Pulmonary artery endothelial cell (primary cell): Measurements from ENCODE around the gene C20orf173. TPM values are rescaled to one million over a fixed set of nuclear protein-coding genes. Genes with fewer than 3 reads are reported as not detected.
"Not testable (repeated sequence)": the region's sequence is repeated elsewhere in the genome, so short reads cannot be mapped to it uniquely, and the experiment has no call there.

Experiments
- DNase-seq: peaks from one replicate; pipeline ENCODE4 v3.0.0-alpha.2; 2011; ENCODE audit warnings: low read depth, low spot score
- total RNA-seq: library from RNA; depleted of rRNA; stranded (reverse); fragments of >200 nt; gene quantifications from 2 replicates; pipeline ENCODE4 v1.2.3, GENCODE V29; 2014

The C20orf173 gene, protein sequence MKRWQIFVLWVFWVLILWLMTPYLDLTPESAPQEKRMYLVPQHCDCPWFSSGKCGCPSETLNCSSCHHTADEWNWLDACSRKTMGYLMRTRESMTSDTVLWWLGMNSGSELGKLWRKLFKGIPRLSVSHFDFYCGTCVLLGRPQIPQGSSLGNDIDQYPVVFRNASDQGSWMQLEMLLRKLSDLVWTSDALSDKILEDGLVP
- not detected in 2 replicates for total RNA-seq

DNA sequence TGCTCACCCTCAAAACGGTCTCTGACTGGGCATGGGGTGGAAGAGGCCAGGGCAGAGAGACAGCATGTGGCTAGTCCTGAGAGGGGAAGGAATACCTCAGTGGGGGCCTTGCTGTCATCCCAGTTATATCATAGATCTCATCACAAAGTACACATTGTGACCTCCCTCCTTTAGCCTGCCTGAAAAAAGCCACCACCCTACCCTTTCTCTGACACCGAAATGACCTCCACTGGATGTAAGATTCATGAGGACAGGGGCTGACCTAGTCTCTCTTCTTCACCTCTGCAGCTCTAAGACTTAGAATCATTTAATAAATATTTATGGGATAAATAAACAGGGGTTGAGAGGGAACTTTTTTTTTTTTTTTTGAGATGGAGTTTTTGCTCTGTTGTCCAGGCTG lies at the start of gene C20orf173:
Gene C20orf173, minus strand, starts transcription at position 101 of the 400 bp plus-strand sequence. CDS start 279 bp downstream, outside the sequence.
- DNase-seq, result no peak

DNA sequence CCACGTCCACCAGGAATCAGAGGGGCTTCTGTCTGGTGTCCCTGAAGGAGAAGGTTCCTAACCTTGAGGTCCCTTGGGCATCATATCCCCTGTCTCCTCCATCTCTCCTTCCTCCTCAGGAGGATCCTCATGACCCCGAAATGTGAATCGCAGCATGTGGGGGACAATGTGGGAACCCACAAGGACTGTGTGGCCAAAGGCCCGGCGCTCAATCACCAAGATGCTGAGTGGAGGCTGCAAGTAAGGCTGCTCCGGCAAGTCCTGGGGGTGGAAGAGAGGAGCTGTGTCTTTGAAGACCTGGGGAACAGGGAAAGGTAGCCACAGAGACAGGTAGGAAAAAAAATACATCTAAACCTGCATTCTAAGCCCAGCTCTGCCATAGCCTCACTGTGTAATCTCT lies 49.7 kb upstream of the C20orf173 start:
- no peak for DNase-seq

DNA sequence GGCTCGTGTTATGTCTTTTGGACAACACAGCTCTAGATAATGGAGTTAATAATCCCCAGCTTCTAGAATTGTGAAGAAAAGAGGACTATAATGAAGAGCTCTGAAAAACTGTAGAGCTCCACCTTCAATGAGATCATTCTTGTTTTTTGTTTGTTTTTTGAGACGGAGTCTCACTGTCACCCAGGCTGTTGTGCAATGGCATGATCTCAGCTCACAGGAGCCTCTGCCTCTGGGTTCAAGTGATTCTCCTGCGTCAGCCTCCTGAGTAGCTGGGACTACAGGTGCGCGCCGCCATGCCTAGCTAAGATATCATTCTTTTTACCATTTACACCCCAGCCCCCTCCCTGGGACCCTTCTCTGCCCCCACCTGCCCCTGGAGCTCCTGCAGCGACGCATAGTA lies 49.0 kb upstream of the C20orf173 start:
- no peak for DNase-seq

DNA sequence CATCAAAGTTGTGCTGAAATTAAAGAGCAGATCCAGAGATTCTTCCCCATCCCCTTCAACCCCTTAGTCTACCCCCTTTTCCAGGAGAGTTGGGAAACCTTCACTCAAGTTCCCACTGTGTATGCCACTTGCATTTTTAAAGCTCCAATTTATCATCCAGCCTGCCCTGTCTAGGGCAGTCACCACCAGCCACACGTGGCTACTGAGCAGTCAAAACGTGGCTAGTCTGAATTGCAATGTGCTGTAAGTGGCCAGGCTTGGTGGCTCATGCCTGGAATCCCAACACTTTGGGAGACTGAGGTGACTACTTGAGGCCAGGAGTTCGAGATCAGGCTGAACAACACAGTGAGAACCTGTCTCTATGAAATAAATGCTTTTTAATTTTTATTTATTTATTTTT lies 47.4 kb upstream of the C20orf173 start:
- no peak for DNase-seq

DNA sequence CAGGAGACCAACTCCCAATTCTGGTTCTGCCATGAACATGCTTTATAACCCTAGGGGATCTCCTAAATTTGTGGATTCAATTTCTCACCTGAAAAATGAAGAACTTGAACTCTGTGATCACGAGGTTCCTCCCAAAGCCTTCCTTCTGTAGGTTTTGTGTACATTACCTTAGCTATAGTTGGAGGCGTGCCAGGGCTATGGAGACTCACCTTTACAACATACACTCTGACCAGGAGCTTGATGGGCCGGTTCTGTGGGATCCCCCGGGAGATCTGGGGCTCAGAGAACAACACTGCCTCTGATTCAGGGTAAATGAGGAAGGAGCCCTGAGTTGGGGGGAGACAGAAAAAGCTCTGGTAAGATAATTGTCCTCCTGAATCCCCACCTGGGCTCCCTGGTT lies 46.5 kb upstream of the C20orf173 start:
- DNase-seq, result no peak

DNA sequence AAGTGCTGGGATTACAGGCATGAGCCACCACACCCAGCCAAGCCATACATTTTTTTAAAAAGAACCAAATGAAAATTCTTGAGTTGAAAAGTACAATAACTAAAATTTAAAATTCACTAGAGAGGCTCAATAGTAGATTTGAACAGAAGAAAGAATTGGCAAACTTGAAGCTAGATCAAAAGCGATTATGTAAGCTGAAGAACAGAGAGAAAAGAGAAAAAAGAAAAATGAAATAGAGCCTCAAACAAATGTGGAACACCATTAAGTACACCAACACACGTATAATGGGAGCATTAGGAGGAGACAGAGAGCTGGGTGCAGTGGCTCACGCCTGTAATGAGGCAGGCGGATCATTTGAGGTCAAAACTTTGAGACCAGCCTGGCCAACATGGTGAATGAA lies 43.4 kb upstream of the C20orf173 start:
- no peak for DNase-seq

DNA sequence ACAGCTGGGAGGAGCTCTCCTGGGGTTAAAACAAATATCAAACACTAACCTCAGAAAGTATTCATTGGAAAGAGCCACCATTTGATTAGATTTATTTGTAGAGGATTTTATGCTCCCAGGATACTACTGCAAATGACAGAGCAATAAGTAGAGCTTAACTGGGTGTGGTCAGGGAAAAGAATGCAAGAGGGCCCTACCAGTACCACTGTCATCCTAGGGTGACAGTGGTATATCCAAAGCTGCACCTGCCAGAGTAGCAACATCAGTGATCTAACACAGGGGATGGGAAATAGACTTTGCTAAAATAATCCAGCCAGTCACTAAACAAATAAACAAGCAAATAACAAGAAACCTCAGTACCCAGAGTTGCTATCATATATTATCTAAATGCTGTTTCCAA lies 42.1 kb upstream of the C20orf173 start:
- DNase-seq, result no peak

DNA sequence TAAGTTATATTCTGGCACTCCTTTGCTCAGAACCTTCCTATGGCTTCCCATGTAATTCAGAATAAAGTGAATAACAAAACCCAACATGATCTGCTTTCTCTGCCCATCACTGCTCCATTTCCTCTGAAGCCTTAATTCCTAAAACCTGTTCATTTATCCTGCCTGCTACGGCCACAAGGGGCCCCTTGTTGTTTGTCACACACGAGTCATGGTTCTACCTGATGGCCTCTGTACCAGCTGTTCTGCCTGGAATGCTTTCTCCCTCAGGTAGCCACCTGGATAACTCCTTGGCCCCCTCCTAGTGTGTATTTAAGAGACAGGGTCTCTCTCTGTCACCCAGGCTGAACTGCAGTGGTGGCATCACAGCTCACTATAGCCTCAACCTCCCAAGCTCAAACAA lies 39.2 kb upstream of the C20orf173 start:
- DNase-seq, result no peak

DNA sequence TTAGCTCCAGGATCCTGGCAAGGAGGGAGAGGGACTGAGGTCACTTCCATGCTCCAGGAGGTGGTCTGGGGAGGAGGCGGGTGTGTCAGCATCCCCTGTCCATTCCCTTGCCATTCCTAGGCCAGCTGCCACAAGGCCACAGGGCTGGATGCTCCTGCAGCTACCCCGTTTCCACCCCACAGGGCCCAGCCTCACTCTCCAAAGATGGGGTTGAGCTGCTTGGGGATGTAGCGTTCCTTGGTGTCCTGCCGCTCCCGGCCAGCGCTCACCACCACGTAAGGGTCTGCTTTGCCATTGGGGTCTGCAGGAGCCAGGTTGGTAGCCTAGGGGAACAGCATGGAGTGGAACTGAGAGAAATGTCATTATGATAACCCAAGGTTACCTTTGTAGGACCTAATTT lies 35.5 kb upstream of the C20orf173 start:
- DNase-seq, result no peak

DNA sequence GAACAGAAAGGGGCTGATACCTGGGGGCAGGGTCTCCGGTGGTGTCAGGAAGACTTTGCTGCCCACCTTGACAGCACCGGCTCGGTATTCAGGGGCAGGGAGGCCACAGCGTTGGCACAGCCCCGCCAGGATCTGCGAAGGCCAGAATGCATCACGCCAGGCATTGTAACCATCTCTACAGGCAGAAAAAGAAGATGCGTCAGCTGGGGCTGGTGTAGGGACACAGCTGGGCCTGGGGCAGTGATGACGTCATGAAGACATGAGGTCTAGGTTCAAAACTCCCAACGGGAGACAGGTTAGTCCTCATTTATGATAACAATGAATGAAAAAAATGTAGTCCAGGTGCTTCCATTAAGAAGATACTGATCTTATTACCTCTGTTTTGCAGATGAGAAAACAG lies 34.4 kb upstream of the C20orf173 start:
- DNase-seq, result no peak

DNA sequence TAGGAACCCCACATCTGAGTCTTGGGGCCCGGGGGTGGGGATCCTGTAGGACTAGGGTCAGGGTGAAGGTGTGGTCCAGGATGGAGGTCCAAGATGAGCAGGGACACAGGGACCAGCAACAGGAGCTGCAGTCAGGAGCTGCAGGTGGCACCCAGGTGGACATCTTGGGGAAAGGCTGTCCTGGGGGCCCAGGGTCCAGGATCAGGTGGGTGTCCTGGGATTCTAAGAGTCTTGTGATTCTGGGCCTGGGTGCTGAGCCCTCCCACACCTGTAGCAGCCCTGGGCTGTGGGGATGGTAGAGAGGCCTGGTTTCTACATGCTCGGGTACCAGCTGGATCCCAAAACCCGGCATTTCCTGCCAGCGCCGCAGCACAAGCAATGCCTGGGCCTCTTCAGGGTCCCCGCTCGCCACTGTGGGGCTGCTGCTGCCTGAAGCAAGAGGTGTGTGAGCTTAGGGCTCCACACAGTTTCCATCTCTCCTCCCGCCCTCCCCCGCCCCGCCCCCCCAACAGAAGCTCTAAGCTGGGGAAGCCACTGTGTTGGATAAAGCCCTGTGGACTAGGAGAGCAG lies 33.2 kb upstream of the C20orf173 start:
- no peak for DNase-seq

DNA sequence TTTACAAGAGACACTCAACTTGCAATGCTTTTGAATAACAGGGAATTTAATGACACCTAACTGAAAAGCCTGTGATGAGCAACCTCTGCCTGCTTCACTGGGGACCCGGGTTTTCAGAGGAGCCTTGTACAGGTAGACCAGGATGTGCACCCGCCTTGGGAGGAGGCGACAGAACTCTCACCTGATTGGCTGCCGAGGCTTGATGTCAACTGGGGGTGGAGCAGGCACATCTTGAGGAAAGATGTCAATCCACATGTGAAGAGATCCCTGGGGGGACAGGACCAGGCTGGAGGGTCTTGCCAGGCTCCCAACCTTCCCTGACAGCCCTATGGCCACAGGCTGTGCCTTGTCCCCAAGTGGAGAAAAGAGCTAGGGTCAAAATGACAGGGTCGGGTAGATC lies 32.2 kb upstream of the C20orf173 start:
- no peak for DNase-seq

DNA sequence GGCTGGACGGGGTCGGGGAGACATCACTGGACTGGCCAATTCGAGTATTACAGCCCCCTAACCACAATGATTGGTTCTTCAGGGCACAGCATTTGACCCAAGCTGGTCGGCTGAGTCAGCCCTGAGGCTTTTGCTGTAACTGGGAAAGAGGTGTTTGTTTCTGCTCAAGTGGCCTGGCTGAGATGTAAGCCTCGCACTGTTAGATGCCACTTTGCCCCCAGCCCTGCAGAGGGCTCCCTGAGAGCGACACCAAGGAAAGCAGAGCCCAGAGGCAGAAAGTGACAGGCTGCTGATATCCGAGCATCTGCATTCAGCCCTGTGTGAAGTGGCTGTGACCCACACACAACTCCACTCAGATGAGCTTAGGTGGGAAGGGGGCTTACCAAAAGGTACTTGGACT lies 31.8 kb upstream of the C20orf173 start:
- no peak for DNase-seq

DNA sequence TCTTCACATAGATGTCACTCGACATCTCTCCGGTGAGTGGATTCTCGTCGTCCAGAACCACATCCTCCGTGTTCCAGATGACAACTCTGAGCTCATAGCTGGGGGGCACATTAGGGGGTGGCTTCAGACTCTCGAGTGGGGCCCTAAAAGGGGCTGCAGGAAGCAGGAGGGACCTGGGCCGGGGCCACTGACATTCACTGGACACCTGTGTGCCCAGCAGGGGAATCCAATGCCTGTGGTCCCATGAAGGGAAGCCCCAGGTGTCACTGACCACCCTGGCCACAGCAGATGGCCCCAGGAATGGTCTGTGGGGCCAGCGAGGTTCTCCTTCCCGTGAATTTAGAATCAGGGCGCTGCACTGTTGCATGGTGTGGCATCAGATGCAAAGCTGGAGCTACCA lies 31.1 kb upstream of the C20orf173 start:
- DNase-seq, result no peak

DNA sequence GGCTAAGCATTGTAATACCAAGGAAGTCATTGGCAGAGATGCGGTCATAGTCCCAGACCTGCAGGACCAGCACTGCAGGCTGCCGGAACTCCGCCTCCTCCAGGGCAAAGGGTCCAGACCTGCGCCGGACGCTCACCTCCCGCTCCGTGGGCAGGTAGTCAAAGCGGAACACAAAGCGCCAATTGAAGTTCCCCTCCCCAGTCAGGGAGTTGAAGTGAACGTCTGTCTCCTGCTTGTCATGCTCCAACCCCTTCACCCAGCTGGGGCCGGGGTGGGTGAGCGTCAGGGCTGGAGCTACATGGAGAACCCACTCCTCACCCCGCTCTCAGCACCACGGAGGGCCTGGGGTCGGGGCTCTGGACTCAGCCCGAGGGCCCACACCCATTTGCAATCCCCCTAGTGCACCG lies 30.7 kb upstream of the C20orf173 start:
- DNase-seq, result no peak

DNA sequence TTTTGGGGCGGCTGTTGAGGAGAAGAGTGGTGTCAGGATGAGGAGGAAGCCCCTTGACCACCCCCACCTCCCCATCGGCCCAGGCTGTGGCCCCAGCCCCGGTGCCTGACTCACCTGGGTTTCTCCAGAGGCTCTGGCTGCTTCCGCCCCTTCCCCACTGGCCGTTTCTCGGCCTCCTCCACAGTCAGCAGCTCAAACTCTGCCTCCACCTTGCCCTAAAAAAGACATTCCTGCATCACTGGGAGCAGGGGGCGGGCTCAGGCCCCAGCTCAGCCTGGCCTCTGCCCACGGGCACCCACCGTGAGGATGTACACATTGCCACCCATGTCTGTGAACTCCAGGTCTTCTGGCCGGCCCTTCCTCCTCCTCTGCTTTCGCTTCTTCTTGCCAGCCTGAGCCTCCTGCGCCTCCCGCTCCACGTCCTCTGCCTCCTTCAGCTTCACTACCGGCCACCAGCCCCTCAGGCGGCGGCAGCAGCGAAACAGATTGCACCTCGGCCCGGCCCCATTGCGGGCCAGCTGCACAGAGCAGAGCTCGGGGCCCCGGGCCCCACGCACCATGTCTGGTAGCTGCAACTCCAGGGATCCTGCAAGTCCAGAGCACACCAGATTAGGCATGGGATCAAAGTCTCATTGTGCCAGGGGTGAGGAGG lies 29.7 kb upstream of the C20orf173 start:
- DNase-seq, result no peak

DNA sequence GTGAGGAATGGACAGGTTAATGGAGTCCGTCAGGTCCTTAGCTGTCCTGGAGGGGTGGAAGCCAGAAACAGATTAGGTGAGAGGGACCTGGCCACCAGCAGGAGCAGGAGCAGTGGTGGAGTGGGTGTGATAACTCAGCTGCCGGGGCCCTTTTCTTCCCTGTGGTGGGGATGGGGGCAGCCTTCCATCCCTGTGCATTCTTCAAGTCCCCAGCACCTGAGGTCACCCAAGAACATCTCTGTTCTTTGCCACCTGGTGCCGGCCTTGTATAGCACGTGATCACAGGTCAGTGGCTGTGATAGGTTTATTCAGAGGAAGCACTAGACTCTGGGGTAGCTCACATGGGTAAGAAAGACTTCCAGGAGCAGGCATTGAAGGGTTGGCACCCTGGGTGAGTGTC lies 29.0 kb upstream of the C20orf173 start:
- DNase-seq, result no peak

DNA sequence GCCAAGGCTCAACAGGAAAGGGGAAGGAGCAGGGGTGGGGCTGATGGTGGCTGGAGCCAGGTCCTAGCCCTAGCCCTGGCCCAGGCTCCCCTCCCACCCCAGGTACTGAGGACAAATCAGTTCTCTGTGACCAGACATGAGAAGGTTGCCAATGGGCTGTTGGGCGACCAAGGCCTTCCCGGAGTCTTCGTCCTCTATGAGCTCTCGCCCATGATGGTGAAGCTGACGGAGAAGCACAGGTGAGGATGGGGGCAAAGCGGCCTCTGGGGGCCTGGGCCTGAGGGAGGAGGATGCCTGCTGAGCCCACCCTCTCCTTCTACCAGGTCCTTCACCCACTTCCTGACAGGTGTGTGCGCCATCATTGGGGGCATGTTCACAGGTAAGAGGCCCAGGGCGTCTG lies 27.4 kb upstream of the C20orf173 start:
- no peak for DNase-seq

DNA sequence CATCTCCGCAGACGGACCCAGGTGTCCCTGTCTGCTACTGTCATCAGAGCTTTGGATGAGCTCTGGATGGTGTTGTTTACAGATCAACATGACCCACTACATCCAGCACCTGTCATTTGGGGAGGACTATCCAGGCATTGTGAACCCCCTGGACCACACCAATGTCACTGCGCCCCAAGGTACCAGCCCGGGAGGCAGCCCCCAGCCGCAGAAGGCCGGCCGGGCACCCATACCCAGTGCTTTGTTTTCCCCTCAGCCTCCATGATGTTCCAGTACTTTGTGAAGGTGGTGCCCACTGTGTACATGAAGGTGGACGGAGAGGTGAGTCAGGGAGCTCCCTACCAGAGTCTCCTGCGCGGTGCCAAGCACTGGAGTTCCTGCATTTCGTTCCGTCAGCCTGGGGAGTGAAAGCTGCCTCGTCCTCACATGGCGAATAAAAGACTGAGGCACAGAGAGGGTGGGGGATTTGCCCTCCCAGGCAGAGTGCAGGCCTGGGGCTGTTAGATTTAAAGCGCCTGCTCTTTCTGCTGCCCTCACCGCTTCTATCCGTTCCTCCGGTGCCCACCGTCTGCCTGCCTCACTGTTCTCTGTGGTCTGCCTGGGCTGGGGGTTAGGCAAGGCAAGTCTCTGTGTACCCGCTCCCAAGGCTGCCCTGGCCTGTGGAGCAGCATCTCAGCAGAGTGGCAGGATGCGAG lies 26.6 kb upstream of the C20orf173 start:
- no peak for DNase-seq

DNA sequence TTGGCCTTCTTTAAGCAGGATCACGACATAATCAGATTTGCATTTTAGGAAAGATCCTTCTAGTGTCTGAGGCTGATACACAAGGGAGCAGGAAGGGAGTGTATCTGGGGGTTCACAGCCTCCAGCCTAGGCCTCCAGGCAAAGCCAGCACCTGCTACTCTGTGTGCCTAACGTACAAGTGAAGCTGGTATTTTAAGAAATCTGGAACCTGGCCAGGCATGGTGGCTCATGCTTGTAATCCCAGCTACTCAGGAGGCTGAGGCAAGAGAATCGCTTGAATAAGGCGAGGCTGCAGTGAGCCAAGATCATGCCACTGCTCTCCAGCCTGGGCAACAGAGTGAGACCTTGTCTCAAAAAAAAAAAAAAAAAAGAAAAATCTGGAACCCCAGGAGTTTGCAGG lies 26.0 kb upstream of the C20orf173 start:
- DNase-seq, result not testable (repeated sequence)

DNA sequence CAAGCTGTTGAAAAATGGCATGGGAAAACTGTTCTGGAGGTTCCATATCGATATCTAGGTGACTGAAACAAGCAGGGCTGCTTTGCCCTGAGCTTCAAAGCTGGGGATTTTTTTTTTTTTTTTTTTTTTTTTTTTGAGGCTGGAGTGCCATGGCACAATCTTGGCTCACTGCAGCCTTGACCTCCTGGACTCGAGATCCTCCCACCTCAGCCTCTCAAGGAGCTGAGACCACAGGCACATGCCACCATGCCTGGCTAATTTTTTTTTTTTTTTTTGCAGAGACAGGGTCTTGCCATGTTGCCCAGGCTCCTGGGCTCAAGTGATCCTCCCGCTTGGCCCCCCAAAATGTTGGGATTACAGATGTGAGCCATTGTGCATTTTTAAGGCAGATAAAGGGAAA lies 23.5 kb upstream of the C20orf173 start:
- DNase-seq, result no peak

DNA sequence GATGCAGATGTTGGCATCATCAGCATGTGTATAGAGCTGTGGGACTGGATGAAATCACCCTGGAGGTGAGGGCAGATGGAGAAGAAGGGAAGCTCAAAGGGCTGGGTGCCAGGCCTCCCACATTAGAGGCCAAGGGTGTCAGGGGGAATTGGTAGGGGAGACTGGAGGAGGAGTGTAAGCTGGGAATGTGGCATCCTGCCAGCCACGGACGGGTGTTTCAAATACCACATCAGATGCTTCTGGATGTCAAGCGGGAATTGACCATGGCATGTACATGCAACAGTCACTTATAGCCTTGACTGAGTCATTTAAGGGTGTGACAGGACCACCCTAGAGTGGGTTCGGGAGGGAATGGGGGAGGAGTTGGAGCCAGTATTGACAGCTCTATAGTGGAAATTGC lies 22.1 kb upstream of the C20orf173 start:
- no peak for DNase-seq

DNA sequence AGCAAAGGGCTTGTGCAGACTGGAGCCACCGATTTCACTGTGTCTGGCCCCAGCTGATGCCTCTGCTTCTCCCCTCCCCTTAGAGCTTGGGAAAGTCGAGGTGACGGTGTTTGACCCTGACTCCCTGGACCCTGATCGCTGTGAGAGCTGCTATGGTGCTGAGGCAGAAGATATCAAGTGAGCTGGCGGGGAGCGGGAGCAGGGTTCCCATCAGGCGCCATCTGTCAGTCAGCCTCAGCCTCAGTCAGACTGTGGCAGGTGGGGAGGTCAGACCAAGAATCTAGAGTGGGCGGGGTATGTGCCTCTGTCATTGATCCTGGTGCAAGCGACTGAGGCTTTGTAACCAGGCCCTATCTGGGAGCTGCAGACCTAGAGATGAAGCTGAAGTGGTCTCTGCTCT lies 17.9 kb upstream of the C20orf173 start:
- DNase-seq, result no peak
